GM23338 (cell line): ENCODE measurements around the gene RPL39L. TPM values are rescaled to one million over a fixed set of nuclear protein-coding genes. Genes with fewer than 3 reads are reported as not detected.

ENCODE experiments used
- ATAC-seq: fragments of 200-7000 bp; cut with Tn5 transposase; 3 replicates; pipeline ENCODE4 v1.9.1; 2020
- DNase-seq: peaks from one replicate; pipeline ENCODE4 v3.0.0-alpha.2; 2015; ENCODE audit warnings: low spot score
- H2AFZ ChIP-seq: fragments of 200-600 bp; sonication (generic); 2 replicates; pipeline ENCODE4 v1.8.0; 2016; ENCODE audit warnings: antibody characterized with exemption, mild to moderate bottlenecking, moderate library complexity
- H3F3A ChIP-seq: fragments of 200-600 bp; sonication (generic); replicated peaks from 2 replicates; pipeline ENCODE4 v1.8.0; 2017; ENCODE audit warnings: antibody characterized with exemption, mixed run types, low read depth
- H3K27ac ChIP-seq: fragments of 200-600 bp; sonication (generic); 2 replicates; pipeline ENCODE4 v1.6.1; 2016; ENCODE audit warnings: low read depth
- H3K27me3 ChIP-seq: fragments of 200-600 bp; sonication (generic); 2 replicates; pipeline ENCODE4 v1.8.0; 2016; ENCODE audit warnings: mild to moderate bottlenecking, mixed run types, moderate library complexity; ENCODE audit not compliant: insufficient read depth
- H3K36me3 ChIP-seq: fragments of 200-600 bp; sonication (generic); 2 replicates; pipeline ENCODE4 v1.8.0; 2016; ENCODE audit warnings: mild to moderate bottlenecking; ENCODE audit not compliant: insufficient read depth
- H3K4me1 ChIP-seq: fragments of 200-600 bp; sonication (generic); 2 replicates; pipeline ENCODE4 v1.8.0; 2016; ENCODE audit warnings: mild to moderate bottlenecking, moderate library complexity; ENCODE audit not compliant: insufficient read depth
- H3K4me2 ChIP-seq: fragments of 200-600 bp; sonication (generic); 2 replicates; pipeline ENCODE4 v1.7.1; 2017; ENCODE audit warnings: mixed run types
- H3K4me3 ChIP-seq: fragments of 200-600 bp; sonication (generic); 2 replicates; pipeline ENCODE4 v1.6.1; 2016; ENCODE audit warnings: mixed run types
- H3K79me2 ChIP-seq: fragments of 200-600 bp; sonication (generic); replicated peaks from 2 replicates; pipeline ENCODE4 v1.8.0; 2017; ENCODE audit warnings: mild to moderate bottlenecking; ENCODE audit not compliant: insufficient read depth
- H3K9me2 ChIP-seq: fragments of 200-600 bp; sonication (generic); 2 replicates; pipeline ENCODE4 v1.8.0; 2017; ENCODE audit not compliant: insufficient read depth
- H4K20me1 ChIP-seq: fragments of 200-600 bp; sonication (generic); replicated peaks from 2 replicates; pipeline ENCODE4 v1.8.0; 2017; ENCODE audit warnings: mild to moderate bottlenecking; ENCODE audit not compliant: insufficient read depth
- H3K27ac Mint-ChIP-seq: 2 replicates; pipeline ENCODE4 v1.8.0; 2020; ENCODE audit warnings: inconsistent platforms, mild to moderate bottlenecking, moderate library complexity, mixed read lengths
- H3K27me3 Mint-ChIP-seq: 3 replicates; pipeline ENCODE4 v1.8.0; 2022; ENCODE audit warnings: low read depth, mild to moderate bottlenecking, moderate library complexity, mixed read lengths, inconsistent platforms; ENCODE audit not compliant: insufficient read depth, poor library complexity
- H3K36me3 Mint-ChIP-seq: 3 replicates; pipeline ENCODE4 v1.8.0; 2021; ENCODE audit warnings: low read depth, mild to moderate bottlenecking, inconsistent platforms, moderate library complexity, mixed read lengths
- H3K4me1 Mint-ChIP-seq: 3 replicates; pipeline ENCODE4 v1.8.0; 2020; ENCODE audit warnings: mild to moderate bottlenecking, inconsistent platforms, mixed read lengths
- H3K4me3 Mint-ChIP-seq: 3 replicates; pipeline ENCODE4 v1.8.0; 2021; ENCODE audit warnings: moderate library complexity, mild to moderate bottlenecking, inconsistent platforms, mixed read lengths
- H3K9me3 Mint-ChIP-seq: 3 replicates; pipeline ENCODE4 v1.8.0; 2020; ENCODE audit warnings: moderate library complexity, mild to moderate bottlenecking, inconsistent platforms, mixed read lengths
- CREB1 ChIP-seq: fragments of 250-450 bp; sonication (Bioruptor Pico); IDR thresholded peaks from 2 replicates; pipeline ENCODE4 v1.5.0; 2020; ENCODE audit warnings: low read depth, mild to moderate bottlenecking, moderate library complexity
- CTCF ChIP-seq, 2 experiments: fragments of 200-600 bp in 1 of 2; sonication (generic) in 1 of 2; conservative IDR thresholded peaks; 2 replicates each; pipeline versions ENCODE4 v1.5.1 to v1.6.1; 2016 to 2017; ENCODE audit warnings: antibody characterized with exemption in 2 of 2, low read depth in 2 of 2, mild to moderate bottlenecking in 2 of 2, moderate library complexity in 1 of 2
- EZH2 ChIP-seq: fragments of 200-600 bp; sonication (generic); IDR thresholded peaks from one replicate; pipeline ENCODE4 v1.8.0; 2017; ENCODE audit warnings: antibody characterized with exemption, mild to moderate bottlenecking, low read depth; ENCODE audit not compliant: unreplicated experiment
- EZH2phosphoT487 ChIP-seq: fragments of 200-600 bp; sonication (generic); IDR thresholded peaks from one replicate; pipeline ENCODE4 v1.8.1; 2018; ENCODE audit warnings: antibody characterized with exemption; ENCODE audit not compliant: unreplicated experiment
- JUNB ChIP-seq: IDR thresholded peaks from one replicate; pipeline ENCODE4 v1.6.1; 2016; ENCODE audit warnings: antibody characterized with exemption; ENCODE audit not compliant: unreplicated experiment
- NANOG ChIP-seq: IDR thresholded peaks from 2 replicates; pipeline ENCODE4 v1.6.1; 2016; ENCODE audit warnings: antibody characterized with exemption, borderline replicate concordance
- POLR2AphosphoS5 ChIP-seq: IDR thresholded peaks from 2 replicates; pipeline ENCODE4 v1.6.1; 2016; ENCODE audit warnings: antibody characterized with exemption, low read depth
- STAT1 ChIP-seq: IDR thresholded peaks from one replicate; pipeline ENCODE4 v1.6.1; 2016; ENCODE audit warnings: antibody characterized with exemption; ENCODE audit not compliant: unreplicated experiment
- ZNF114 ChIP-seq: fragments of 250-450 bp; sonication (Bioruptor Pico); IDR thresholded peaks from 2 replicates; pipeline ENCODE4 v1.5.0; 2020; ENCODE audit warnings: mild to moderate bottlenecking, moderate library complexity
- ZNF331 ChIP-seq: fragments of 250-450 bp; sonication (Bioruptor Pico); IDR thresholded peaks from 2 replicates; pipeline ENCODE4 v1.5.0; 2020; ENCODE audit warnings: low read depth, mild to moderate bottlenecking, moderate library complexity
- ZNF462 ChIP-seq: fragments of 250-450 bp; sonication (Bioruptor Pico); IDR thresholded peaks from 2 replicates; pipeline ENCODE4 v1.5.0; 2020; ENCODE audit warnings: mild to moderate bottlenecking, moderate library complexity
- polyA plus RNA-seq: library from polyadenylated mRNA; unstranded; fragments of >200 nt; fragmentation: Nextera tagmentation; extraction: Ambion mirVana; gene quantifications from 2 replicates; pipeline ENCODE4 v1.2.1, GENCODE V29; 2016
- total RNA-seq: library from RNA; depleted of rRNA; stranded (reverse); fragments of >200 nt; shearing (Covaris generic); gene quantifications from 2 replicates; pipeline ENCODE4 v1.2.3, GENCODE V29; 2014
- TF ChIP-seq, protein P1 (sequence below): IDR thresholded peaks from one replicate; pipeline ENCODE4 v1.6.1; 2018; ENCODE audit warnings: antibody characterized with exemption; ENCODE audit not compliant: unreplicated experiment
- TF ChIP-seq, protein P2 (sequence below): IDR thresholded peaks from 2 replicates; pipeline ENCODE4 v1.6.1; 2016; ENCODE audit warnings: antibody characterized with exemption

The RPL39L gene
- total and polyA plus RNA-seq, 2 experiments from 2014 or later = 70.6 to 155 TPM

GRCh38 chr3:187136936-187137335 is 2.4 kb downstream of the RPL39L start:
- Histone ChIP-seq H4K20me1 (0 out of 2 replicates have a peak, but pooled peaks cover 7% of the 10 kb centered on the region), H3K36me3 (0 out of 2 replicates have a peak, but pooled peaks cover 11% of the 10 kb centered on the region), H3K27me3 (no peaks in the 10 kb centered on the region), H3K4me2 (no peak overlapping the region), H3K27ac (no peak overlapping the region), H3K9me2 (no peaks in the 10 kb centered on the region), H2AFZ (no peak overlapping the region), H3K4me3 (no peak overlapping the region), H3F3A (peaks cover 18% of the 10 kb centered on the region), H3K4me1 (no peaks in the 10 kb centered on the region), H3K79me2 (0 out of 2 replicates have a peak, but pooled peaks cover 6% of the 10 kb centered on the region)
- TF ChIP-seq ZNF331 (CRISPR knock-in tag) (no peak), JUNB (no peak), CTCF (conservative IDR thresholded peaks at IDR 0.05; ENCODE audit: low read depth in 2 of 2) (no peak), ZNF114 (CRISPR knock-in tag) (no peak), NANOG (no peak), POLR2AphosphoS5 (no peak), CREB1 (CRISPR knock-in tag) (no peak), ZNF462 (CRISPR knock-in tag) (no peak), EZH2phosphoT487 (no peak), EZH2 (no peak), STAT1 (no peak)
- TF ChIP-seq, protein P1, sequence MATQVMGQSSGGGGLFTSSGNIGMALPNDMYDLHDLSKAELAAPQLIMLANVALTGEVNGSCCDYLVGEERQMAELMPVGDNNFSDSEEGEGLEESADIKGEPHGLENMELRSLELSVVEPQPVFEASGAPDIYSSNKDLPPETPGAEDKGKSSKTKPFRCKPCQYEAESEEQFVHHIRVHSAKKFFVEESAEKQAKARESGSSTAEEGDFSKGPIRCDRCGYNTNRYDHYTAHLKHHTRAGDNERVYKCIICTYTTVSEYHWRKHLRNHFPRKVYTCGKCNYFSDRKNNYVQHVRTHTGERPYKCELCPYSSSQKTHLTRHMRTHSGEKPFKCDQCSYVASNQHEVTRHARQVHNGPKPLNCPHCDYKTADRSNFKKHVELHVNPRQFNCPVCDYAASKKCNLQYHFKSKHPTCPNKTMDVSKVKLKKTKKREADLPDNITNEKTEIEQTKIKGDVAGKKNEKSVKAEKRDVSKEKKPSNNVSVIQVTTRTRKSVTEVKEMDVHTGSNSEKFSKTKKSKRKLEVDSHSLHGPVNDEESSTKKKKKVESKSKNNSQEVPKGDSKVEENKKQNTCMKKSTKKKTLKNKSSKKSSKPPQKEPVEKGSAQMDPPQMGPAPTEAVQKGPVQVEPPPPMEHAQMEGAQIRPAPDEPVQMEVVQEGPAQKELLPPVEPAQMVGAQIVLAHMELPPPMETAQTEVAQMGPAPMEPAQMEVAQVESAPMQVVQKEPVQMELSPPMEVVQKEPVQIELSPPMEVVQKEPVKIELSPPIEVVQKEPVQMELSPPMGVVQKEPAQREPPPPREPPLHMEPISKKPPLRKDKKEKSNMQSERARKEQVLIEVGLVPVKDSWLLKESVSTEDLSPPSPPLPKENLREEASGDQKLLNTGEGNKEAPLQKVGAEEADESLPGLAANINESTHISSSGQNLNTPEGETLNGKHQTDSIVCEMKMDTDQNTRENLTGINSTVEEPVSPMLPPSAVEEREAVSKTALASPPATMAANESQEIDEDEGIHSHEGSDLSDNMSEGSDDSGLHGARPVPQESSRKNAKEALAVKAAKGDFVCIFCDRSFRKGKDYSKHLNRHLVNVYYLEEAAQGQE = no peak
- TF ChIP-seq, protein P2, sequence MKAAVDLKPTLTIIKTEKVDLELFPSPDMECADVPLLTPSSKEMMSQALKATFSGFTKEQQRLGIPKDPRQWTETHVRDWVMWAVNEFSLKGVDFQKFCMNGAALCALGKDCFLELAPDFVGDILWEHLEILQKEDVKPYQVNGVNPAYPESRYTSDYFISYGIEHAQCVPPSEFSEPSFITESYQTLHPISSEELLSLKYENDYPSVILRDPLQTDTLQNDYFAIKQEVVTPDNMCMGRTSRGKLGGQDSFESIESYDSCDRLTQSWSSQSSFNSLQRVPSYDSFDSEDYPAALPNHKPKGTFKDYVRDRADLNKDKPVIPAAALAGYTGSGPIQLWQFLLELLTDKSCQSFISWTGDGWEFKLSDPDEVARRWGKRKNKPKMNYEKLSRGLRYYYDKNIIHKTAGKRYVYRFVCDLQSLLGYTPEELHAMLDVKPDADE = no peak
- Mint-ChIP-seq H3K4me1 (peaks cover 5% of the 10 kb centered on the region), H3K4me3 (no peak overlapping the region), H3K27ac (no peak overlapping the region), H3K9me3 (peaks cover 21% of the 10 kb centered on the region), H3K27me3 (no peaks in the 10 kb centered on the region), H3K36me3 (peaks cover 51% of the 10 kb centered on the region)
- DNase-seq (no peak), ATAC-seq (no peak)
